Measurements from ENCODE around the gene C10orf71. TPM values are rescaled to one million over a fixed set of nuclear protein-coding genes. Genes with fewer than 3 reads are reported as not detected.

C10orf71 gene
- polyA plus RNA-seq, 4 donors: under 0.01 to 0.16 TPM; not detected in 2

DNA sequence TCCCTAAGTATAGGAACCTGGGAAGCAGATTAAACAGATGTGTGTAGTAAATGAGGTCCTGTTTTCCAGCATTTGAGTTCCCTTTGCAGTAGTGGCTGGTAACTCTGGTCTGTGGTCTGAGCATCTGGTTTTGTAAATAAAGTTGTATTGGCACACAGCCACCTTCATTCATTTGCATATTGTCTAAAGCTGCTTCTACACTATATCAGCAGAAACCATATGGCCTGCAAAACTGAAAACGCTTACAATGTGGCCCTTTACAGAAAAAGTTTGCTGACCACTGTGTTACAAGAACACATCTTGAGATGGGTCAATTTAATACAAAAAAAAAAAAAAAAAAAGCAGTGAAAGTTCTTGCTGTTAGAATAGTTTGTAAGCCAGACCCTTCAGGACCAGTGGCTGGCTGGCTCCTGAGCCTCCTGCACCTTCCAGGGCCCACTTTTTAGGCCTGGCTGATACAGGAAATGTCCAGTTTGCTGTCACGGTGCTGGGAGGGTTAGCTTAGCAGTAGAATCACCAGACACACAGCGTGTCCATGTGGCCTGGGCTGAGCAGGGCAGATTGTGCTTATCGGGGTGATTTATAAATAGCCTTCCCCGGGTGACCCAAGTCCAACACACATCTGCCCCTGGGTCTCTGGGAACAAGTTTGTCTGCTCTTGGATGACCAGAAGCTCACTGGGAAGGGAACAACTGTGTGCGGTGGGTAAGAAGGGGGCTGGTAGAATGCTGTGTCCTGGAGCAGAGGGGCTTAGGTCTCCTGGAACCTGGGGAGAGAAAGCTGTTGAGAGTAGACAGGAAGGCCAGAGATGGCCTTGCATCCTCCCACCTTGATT, 1.4 kb downstream of the C10orf71 start:
- no peak overlapping the region for H3K4me3 ChIP-seq (ENCODE audit: low read depth in 1 of 3, low read length in 3 of 3)
- 61 to 79% (median 68%) methylated on average over 6 of the region's 6 CpGs for WGBS, 3 donors
- peak in 1 of 2 donors; percentile 15 for DNase-seq
- no peak for FAIRE-seq
- peaks cover 0 to 21% (median 0%) of the 10 kb centered on the region in 3 donors for H3K27me3 ChIP-seq (ENCODE audit: control insufficient read depth in 3 of 3, insufficient read depth in 3 of 3, low read length in 3 of 3)
- H3K9me3 ChIP-seq (ENCODE audit: control insufficient read depth in 2 of 2, insufficient read depth in 1 of 2, low read depth in 1 of 2, low read length in 1 of 2): no peaks in the 10 kb centered on the region
- H3K4me1 ChIP-seq (ENCODE audit: control insufficient read depth in 3 of 3, insufficient read depth in 2 of 3, low read depth in 1 of 3, low read length in 2 of 3): peaks cover 0 to 2% (median 0%) of the 10 kb centered on the region in 3 donors
- H3K27ac ChIP-seq (ENCODE audit: low read depth in 1 of 3, low read length in 2 of 3): no peak overlapping the region
- H3K36me3 ChIP-seq (ENCODE audit: control insufficient read depth in 3 of 3, insufficient read depth in 2 of 3, low read depth in 1 of 3, low read length in 3 of 3): no peaks in the 10 kb centered on the region

DNA sequence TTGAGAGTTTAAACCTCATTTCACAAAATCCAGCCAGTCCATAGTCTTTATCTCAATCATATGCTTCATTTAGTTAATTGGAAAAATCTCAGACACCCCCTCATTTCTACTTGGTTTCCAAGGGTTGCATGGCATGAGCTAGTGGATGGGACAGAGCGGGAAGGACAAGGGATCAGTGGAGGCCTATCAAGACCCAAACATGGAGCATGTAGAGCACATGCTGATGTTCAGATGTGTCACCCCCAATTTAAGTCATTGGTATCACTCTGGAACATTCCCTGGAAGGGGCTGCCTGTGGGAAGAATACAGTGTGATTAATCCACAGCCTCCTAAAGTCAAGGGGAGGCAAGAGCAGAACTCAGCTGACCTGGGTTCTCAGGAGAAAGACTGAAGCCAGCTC, 2.3 kb downstream of the C10orf71 start:
- H3K36me3 ChIP-seq (ENCODE audit: control insufficient read depth in 3 of 3, insufficient read depth in 2 of 3, low read depth in 1 of 3, low read length in 3 of 3): no peaks in the 10 kb centered on the region
- peaks cover 0 to 2% (median 0%) of the 10 kb centered on the region in 3 donors for H3K4me1 ChIP-seq (ENCODE audit: control insufficient read depth in 3 of 3, insufficient read depth in 2 of 3, low read depth in 1 of 3, low read length in 2 of 3)
- H3K4me3 ChIP-seq (ENCODE audit: low read depth in 1 of 3, low read length in 3 of 3): no peak overlapping the region
- no peaks in the 10 kb centered on the region for H3K9me3 ChIP-seq (ENCODE audit: control insufficient read depth in 2 of 2, insufficient read depth in 1 of 2, low read depth in 1 of 2, low read length in 1 of 2)
- FAIRE-seq: no peak
- WGBS, 3 donors: 96 to 100% (median 96%) methylated on average over 1 of the region's 1 CpG
- no peak overlapping the region for H3K27ac ChIP-seq (ENCODE audit: low read depth in 1 of 3, low read length in 2 of 3)
- H3K27me3 ChIP-seq (ENCODE audit: control insufficient read depth in 3 of 3, insufficient read depth in 3 of 3, low read length in 3 of 3): peaks cover 0 to 21% (median 0%) of the 10 kb centered on the region in 3 donors
- DNase-seq: no peak

DNA sequence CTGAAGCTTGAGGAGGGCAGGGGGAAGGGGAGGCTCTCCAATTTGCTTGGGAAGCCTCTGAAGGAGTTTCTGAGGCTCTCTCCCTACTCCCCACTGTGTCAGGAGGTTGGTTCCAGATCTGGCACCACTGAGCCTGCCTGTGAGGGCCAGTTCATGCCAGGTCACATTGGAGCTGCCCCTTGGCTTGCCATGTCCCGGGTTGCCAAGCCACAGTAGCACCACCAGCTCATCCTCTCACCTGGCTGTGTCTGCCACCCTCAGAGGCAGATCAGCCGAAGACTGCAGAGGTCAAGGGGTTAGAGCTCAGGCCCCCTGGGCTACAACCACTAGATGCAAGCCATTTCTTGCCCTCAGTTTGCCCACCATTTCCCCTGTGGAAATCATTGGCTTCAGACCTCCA, 3.1 kb downstream of the C10orf71 start:
- H3K9me3 ChIP-seq (ENCODE audit: control insufficient read depth in 2 of 2, insufficient read depth in 1 of 2, low read depth in 1 of 2, low read length in 1 of 2): no peaks in the 10 kb centered on the region
- WGBS, 3 donors: 57 to 84% (median 72%) methylated on average over 2 of the region's 2 CpGs
- no peak for FAIRE-seq

DNA sequence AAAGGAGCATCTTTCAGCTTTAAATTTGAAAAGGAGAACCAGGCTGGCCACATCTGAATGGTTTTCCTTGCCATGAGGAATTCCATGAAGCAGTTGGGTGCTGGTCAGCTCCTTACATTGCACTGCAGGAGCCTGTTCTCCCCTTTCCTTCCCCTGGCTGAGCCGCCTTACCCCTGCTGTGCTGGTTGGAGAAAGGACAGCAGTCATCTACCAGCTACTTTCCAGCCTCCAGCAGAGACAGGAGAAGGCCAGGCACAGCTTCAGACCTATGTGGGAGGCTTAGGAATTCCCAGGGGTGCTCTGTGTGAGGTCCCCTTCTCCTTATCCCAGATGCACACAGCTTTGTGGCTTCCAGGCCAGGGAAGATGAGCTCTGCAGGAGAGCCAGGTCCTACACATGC, 4.7 kb downstream of the C10orf71 start:
- no peak overlapping the region for H3K4me3 ChIP-seq (ENCODE audit: low read depth in 1 of 3, low read length in 3 of 3)
- DNase-seq: no peak
- H3K9me3 ChIP-seq (ENCODE audit: control insufficient read depth in 2 of 2, insufficient read depth in 1 of 2, low read depth in 1 of 2, low read length in 1 of 2): no peaks in the 10 kb centered on the region
- no peak for FAIRE-seq
- WGBS, 3 donors: 46 to 63% (median 63%) methylated on average over 1 of the region's 1 CpG
- H3K27ac ChIP-seq (ENCODE audit: low read depth in 1 of 3, low read length in 2 of 3): no peak overlapping the region
- H3K36me3 ChIP-seq (ENCODE audit: control insufficient read depth in 3 of 3, insufficient read depth in 2 of 3, low read depth in 1 of 3, low read length in 3 of 3): no peaks in the 10 kb centered on the region
- peaks cover 0 to 2% (median 0%) of the 10 kb centered on the region in 3 donors for H3K4me1 ChIP-seq (ENCODE audit: control insufficient read depth in 3 of 3, insufficient read depth in 2 of 3, low read depth in 1 of 3, low read length in 2 of 3)
- H3K27me3 ChIP-seq (ENCODE audit: control insufficient read depth in 3 of 3, insufficient read depth in 3 of 3, low read length in 3 of 3): peaks cover 0 to 7% (median 0%) of the 10 kb centered on the region in 3 donors

More for the DNA sequence above, 3.1 kb downstream of the C10orf71 start:
- Histone ChIP-seq H3K27ac (ENCODE audit: low read depth in 1 of 3, low read length in 2 of 3) (no peak overlapping the region), H3K36me3 (ENCODE audit: control insufficient read depth in 3 of 3, insufficient read depth in 2 of 3, low read depth in 1 of 3, low read length in 3 of 3) (no peaks in the 10 kb centered on the region), H3K4me3 (ENCODE audit: low read depth in 1 of 3, low read length in 3 of 3) (no peak overlapping the region), H3K27me3 (ENCODE audit: control insufficient read depth in 3 of 3, insufficient read depth in 3 of 3, low read length in 3 of 3) (peaks cover 0 to 17% (median 0%) of the 10 kb centered on the region in 3 donors), H3K4me1 (ENCODE audit: control insufficient read depth in 3 of 3, insufficient read depth in 2 of 3, low read depth in 1 of 3, low read length in 2 of 3) (peaks cover 0 to 2% (median 0%) of the 10 kb centered on the region in 3 donors)
- DNase-seq: no peak

DNA sequence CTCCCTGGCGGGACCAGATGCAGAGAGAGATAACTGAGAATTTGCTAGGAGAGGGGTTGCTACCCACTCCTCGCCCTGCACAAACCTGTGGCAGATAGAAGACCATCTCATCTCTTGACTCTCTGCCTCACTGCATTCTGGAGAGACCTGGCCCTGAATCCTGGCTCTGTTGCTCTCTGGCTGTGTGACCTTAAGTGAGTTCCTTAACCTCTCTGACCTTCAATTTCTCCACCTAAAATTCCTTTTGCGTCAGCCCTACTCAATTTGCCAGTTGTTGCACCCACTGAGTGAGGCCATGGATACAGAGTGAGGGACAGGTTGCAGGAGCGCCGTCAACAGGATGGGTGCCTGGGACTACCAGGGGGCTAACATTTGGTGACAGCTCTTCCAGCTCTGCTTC, 5.2 kb downstream of the C10orf71 start:
- H3K9me3 ChIP-seq (ENCODE audit: control insufficient read depth in 2 of 2, insufficient read depth in 1 of 2, low read depth in 1 of 2, low read length in 1 of 2): peaks cover 0 to 3% of the 10 kb centered on the region in 2 donors
- H3K27me3 ChIP-seq (ENCODE audit: control insufficient read depth in 3 of 3, insufficient read depth in 3 of 3, low read length in 3 of 3): peaks cover 0 to 4% (median 0%) of the 10 kb centered on the region in 3 donors
- DNase-seq (no peak), FAIRE-seq (no peak)
- H3K36me3 ChIP-seq (ENCODE audit: control insufficient read depth in 3 of 3, insufficient read depth in 2 of 3, low read depth in 1 of 3, low read length in 3 of 3): no peaks in the 10 kb centered on the region
- H3K4me1 ChIP-seq (ENCODE audit: control insufficient read depth in 3 of 3, insufficient read depth in 2 of 3, low read depth in 1 of 3, low read length in 2 of 3): peaks cover 0 to 2% (median 0%) of the 10 kb centered on the region in 3 donors
- 68 to 84% (median 74%) methylated on average over 5 of the region's 5 CpGs for WGBS, 3 donors
- no peak overlapping the region for H3K27ac ChIP-seq (ENCODE audit: low read depth in 1 of 3, low read length in 2 of 3)
- no peak overlapping the region for H3K4me3 ChIP-seq (ENCODE audit: low read depth in 1 of 3, low read length in 3 of 3)

DNA sequence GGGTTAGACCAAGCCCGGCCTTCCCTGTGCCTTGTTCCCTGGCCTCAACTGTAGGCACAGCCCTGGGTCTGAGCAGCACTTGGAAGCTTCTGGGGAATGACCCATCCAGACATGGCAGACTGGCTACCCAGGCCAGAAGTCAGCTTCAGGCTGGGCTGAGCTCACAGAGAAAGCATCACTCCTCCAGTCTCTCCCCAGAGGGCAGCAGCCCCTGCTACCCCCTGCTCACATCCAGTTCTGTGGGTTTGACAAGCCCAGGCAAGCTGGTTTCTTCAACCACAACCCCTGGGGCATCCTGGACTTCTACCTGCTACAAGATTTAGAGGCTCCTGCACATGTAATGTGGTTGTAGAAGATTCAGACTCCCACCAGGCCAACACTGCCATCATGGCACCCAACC, 9.0 kb downstream of the C10orf71 start:
- FAIRE-seq: no peak
- 85 to 91% (median 90%) methylated on average over 1 of the region's 1 CpG for WGBS, 3 donors

DNA sequence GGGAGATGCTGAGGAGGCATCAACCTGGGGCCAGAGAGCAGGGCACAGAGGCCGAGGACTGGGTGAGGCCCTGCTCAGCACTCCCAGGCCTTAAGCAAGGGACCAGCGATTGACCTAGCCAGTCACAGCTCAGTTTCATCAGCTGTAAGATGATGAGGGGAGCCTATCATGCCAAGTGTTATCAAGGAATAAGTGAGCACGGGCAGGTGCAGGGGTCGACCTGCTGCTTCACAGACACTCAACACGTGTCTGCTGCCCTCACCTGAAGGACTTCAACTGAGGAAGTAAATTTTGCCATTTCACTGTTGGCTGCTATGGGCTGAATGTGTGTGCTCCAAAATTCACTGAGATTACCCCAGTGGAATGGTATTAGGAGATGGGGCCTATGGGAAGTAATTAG, 9.9 kb downstream of the C10orf71 start:
- WGBS, 3 donors: 75 to 94% (median 91%) methylated on average over 5 of the region's 5 CpGs
- Histone ChIP-seq H3K9me3 (ENCODE audit: control insufficient read depth in 2 of 2, insufficient read depth in 1 of 2, low read depth in 1 of 2, low read length in 1 of 2) (peaks cover 0 to 7% of the 10 kb centered on the region in 2 donors), H3K27ac (ENCODE audit: low read depth in 1 of 3, low read length in 2 of 3) (no peak overlapping the region), H3K27me3 (ENCODE audit: control insufficient read depth in 3 of 3, insufficient read depth in 3 of 3, low read length in 3 of 3) (no peaks in the 10 kb centered on the region), H3K36me3 (ENCODE audit: control insufficient read depth in 3 of 3, insufficient read depth in 2 of 3, low read depth in 1 of 3, low read length in 3 of 3) (no peaks in the 10 kb centered on the region), H3K4me3 (ENCODE audit: low read depth in 1 of 3, low read length in 3 of 3) (no peak overlapping the region), H3K4me1 (ENCODE audit: control insufficient read depth in 3 of 3, insufficient read depth in 2 of 3, low read depth in 1 of 3, low read length in 2 of 3) (no peaks in the 10 kb centered on the region)
- no peak for DNase-seq
- FAIRE-seq: no peak

More for the DNA sequence above, 9.0 kb downstream of the C10orf71 start:
- no peaks in the 10 kb centered on the region for H3K36me3 ChIP-seq (ENCODE audit: control insufficient read depth in 3 of 3, insufficient read depth in 2 of 3, low read depth in 1 of 3, low read length in 3 of 3)
- H3K4me1 ChIP-seq (ENCODE audit: control insufficient read depth in 3 of 3, insufficient read depth in 2 of 3, low read depth in 1 of 3, low read length in 2 of 3): no peaks in the 10 kb centered on the region
- H3K27me3 ChIP-seq (ENCODE audit: control insufficient read depth in 3 of 3, insufficient read depth in 3 of 3, low read length in 3 of 3): no peaks in the 10 kb centered on the region
- DNase-seq: no peak
- H3K27ac ChIP-seq (ENCODE audit: low read depth in 1 of 3, low read length in 2 of 3): no peak overlapping the region
- H3K9me3 ChIP-seq (ENCODE audit: control insufficient read depth in 2 of 2, insufficient read depth in 1 of 2, low read depth in 1 of 2, low read length in 1 of 2): peaks cover 0 to 7% of the 10 kb centered on the region in 2 donors
- no peak overlapping the region for H3K4me3 ChIP-seq (ENCODE audit: low read depth in 1 of 3, low read length in 3 of 3)

DNA sequence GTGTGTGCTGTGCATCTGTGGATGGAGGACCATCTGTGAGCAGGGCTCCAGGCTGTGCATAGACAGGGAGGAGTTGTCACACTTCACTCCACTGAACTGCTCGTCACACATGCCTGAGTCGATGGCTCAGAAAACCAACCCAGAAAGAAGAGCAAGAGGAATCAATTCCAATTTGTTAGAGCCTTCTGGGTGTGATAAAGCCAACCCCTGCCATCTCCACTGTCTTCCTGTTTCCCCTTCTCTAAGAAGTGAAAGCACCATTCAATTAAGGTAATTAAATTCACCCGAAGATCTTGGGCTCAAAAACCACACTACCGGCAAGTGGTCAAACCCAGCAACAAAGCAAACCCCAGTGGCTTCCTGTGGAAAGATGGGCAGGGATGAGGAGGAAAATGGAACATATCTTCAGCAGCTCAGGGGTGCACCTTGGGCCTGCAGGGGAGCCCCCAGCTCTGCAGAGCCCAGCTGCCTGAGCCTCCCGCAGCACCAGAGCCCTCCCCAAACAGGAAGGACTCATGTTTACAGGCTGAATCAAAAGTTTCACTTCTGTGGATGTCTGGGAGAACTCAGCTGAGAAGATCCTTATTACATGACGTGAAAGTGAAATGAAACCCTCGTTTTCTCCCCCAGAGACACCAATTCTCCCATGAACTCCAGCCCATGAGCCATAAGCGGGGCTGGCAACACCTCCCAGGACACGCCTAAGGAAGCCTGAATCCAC, 10.9 kb downstream of the C10orf71 start:
- H3K4me3 ChIP-seq (ENCODE audit: low read depth in 1 of 3, low read length in 3 of 3): no peak overlapping the region
- FAIRE-seq (no peak), DNase-seq (no peak)
- peaks cover 0 to 7% of the 10 kb centered on the region in 2 donors for H3K9me3 ChIP-seq (ENCODE audit: control insufficient read depth in 2 of 2, insufficient read depth in 1 of 2, low read depth in 1 of 2, low read length in 1 of 2)
- H3K27ac ChIP-seq (ENCODE audit: low read depth in 1 of 3, low read length in 2 of 3): peak overlapping the region in 1 of 3 donors; percentile 26
- no peaks in the 10 kb centered on the region for H3K4me1 ChIP-seq (ENCODE audit: control insufficient read depth in 3 of 3, insufficient read depth in 2 of 3, low read depth in 1 of 3, low read length in 2 of 3)
- H3K36me3 ChIP-seq (ENCODE audit: control insufficient read depth in 3 of 3, insufficient read depth in 2 of 3, low read depth in 1 of 3, low read length in 3 of 3): no peaks in the 10 kb centered on the region
- no peaks in the 10 kb centered on the region for H3K27me3 ChIP-seq (ENCODE audit: control insufficient read depth in 3 of 3, insufficient read depth in 3 of 3, low read length in 3 of 3)
- WGBS, 3 donors: 51 to 64% (median 58%) methylated on average over 9 of the region's 9 CpGs
